Tibial artery (tissue), 4 donors: ENCODE data around the gene LPP.

Source experiments
- DNase-seq, 2 donors: peaks; one replicate each; pipeline ENCODE4 v3.0.0-alpha.2; 2019
- H3K27ac ChIP-seq, 2 donors: fragments of 200-600 bp; sonication (generic) in 1 of 2; 1 replicate in 1 of 2; 2 replicates in 1 of 2; pipeline ENCODE4 v1.5.1; 2018 to 2019; ENCODE audit warnings: mild to moderate bottlenecking in 1 of 2
- H3K27me3 ChIP-seq, 2 donors: fragments of 200-600 bp; sonication (generic) in 1 of 2; one replicate each; pipeline versions ENCODE4 v1.5.1 to v1.6.0; 2016 to 2019
- H3K36me3 ChIP-seq, 3 donors: fragments of 200-600 bp; sonication (generic) in 2 of 3; one replicate each; pipeline ENCODE4 v1.5.1; 2016 to 2019; ENCODE audit warnings: mild to moderate bottlenecking in 2 of 3
- H3K4me1 ChIP-seq, 4 donors: fragments of 200-600 bp; sonication (generic) in 2 of 4; 1 replicate in 3 of 4; 2 replicates in 1 of 4; pipeline ENCODE4 v1.5.1; 2016 to 2019
- H3K4me3 ChIP-seq, 2 donors: fragments of 200-600 bp; sonication (generic) in 1 of 2; 1 replicate in 1 of 2; 2 replicates in 1 of 2; pipeline ENCODE4 v1.5.1; 2018 to 2019; ENCODE audit warnings: mild to moderate bottlenecking in 2 of 2
- H3K9me3 ChIP-seq, 3 donors: fragments of 200-600 bp; sonication (generic) in 1 of 3; one replicate each; pipeline ENCODE4 v1.5.1; 2016 to 2019
- intact Hi-C: fragments of 100-400 bp; cut with DNase I; formaldehyde crosslinking; loops from one replicate; pipeline ENCODE4 v1.15.0; 2023; ENCODE audit warnings: low total_unique reads
- TF ChIP-seq, protein P1 (sequence below), 2 experiments: fragments of 200-600 bp in 1 of 2; fragments of 450-650 bp in 1 of 2; IDR thresholded peaks; one replicate each; pipeline ENCODE4 v1.5.1; 2017 to 2019; ENCODE audit warnings: antibody characterized with exemption in 2 of 2, mild to moderate bottlenecking in 1 of 2, moderate library complexity in 1 of 2

Gene LPP

DNA sequence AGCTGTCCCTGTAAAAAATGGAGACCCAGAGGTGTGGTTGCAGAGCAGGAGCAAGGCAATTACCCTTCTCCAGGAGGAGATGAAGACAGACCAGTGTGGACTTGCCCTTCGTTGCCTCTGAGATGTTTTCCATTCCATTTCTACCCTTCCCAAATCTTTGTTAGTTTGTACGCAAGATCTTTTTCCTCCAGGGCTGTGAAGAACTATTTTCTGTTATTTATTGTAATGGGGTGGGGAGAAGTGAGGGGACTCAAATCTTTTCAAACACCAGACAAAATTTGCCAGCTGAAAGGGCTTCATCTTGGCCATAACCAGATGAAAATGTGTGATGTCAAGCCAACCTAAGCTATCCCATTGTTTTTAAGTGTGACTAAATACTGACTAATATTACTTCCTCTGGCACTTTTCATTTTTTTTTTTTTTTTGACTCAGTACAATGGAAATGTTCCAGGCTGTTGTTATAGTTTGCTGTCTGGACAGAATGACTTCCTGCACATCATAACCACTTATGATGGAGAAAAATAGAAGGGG, 746.5 kb downstream of the LPP start:
- no peaks in the 10 kb centered on the region for H3K9me3 ChIP-seq
- peak overlapping the region; percentile 20 to 59 for H3K27ac ChIP-seq
- no peak overlapping the region for H3K4me3 ChIP-seq
- intact Hi-C loops, result no loop called here
- TF ChIP-seq, protein P1, sequence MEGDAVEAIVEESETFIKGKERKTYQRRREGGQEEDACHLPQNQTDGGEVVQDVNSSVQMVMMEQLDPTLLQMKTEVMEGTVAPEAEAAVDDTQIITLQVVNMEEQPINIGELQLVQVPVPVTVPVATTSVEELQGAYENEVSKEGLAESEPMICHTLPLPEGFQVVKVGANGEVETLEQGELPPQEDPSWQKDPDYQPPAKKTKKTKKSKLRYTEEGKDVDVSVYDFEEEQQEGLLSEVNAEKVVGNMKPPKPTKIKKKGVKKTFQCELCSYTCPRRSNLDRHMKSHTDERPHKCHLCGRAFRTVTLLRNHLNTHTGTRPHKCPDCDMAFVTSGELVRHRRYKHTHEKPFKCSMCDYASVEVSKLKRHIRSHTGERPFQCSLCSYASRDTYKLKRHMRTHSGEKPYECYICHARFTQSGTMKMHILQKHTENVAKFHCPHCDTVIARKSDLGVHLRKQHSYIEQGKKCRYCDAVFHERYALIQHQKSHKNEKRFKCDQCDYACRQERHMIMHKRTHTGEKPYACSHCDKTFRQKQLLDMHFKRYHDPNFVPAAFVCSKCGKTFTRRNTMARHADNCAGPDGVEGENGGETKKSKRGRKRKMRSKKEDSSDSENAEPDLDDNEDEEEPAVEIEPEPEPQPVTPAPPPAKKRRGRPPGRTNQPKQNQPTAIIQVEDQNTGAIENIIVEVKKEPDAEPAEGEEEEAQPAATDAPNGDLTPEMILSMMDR (IDR thresholded peaks at IDR 0.05), result no peak
- peaks cover 0 to 36% (median 16%) of the 10 kb centered on the region in 4 donors for H3K4me1 ChIP-seq
- peaks cover 0 to 4% (median 0%) of the 10 kb centered on the region in 3 donors for H3K36me3 ChIP-seq
- no peak for DNase-seq
- H3K27me3 ChIP-seq, result no peaks in the 10 kb centered on the region

DNA sequence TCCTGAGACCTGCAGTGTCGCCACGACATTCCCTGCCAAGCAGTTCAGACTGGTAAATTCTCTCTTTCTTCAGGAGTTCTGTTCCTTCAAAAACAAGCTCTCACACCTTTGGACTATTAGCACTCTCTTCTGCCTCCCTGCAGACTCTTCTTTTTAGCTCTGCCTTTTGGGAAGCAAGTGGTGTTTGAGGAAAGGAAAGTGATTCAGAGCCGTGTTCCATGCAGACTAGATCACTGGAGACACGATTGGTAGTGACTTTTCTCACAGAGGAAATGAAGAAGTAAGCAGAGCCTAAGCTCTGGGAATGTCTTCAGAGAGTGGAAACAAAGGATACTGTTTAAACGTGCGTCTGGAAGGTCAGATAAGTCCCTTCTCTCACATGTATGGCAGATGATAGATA, 747.2 kb downstream of the LPP start:
- no peaks in the 10 kb centered on the region for H3K9me3 ChIP-seq
- DNase-seq, result no peak
- H3K27me3 ChIP-seq, result no peaks in the 10 kb centered on the region
- H3K27ac ChIP-seq, result peak overlapping the region; percentile 59
- peaks cover 0 to 39% (median 17%) of the 10 kb centered on the region in 4 donors for H3K4me1 ChIP-seq
- H3K36me3 ChIP-seq, result peaks cover 0 to 2% (median 0%) of the 10 kb centered on the region in 3 donors
- TF ChIP-seq, protein P1 (IDR thresholded peaks at IDR 0.05), result no peak
- no peak overlapping the region for H3K4me3 ChIP-seq
- intact Hi-C loops, result no loop called here

DNA sequence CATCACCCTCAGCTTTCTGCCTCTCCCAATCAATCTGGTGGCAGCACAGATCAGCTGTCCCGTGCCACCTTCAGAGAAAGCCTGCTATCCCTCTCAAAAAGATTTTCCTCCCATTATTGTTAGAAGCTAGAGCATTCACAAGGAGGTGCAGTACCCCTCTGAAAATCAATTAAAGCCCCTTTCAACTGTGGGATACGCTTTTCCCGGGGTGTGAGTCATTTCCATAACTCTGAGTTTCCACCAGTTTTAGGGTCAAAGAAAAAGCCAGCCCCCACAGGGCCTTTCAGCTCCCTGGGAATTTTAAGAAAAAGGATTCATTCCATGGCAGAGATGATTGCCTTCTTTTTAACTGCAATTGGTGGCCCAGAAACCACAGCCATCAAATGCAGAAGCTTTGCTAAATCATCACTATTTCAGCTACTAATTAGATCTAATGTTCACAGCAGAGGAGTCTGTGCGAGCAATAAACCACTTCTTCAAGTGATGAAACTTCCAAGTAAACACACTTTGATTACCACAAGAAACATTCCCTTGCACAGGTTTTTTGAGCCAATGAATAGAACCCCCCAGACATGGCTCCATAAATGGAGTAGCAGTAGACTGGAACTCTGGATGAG, 747.8 kb downstream of the LPP start:
- no peak for DNase-seq
- intact Hi-C loops, result no loop called here
- peaks cover 0 to 44% (median 20%) of the 10 kb centered on the region in 4 donors for H3K4me1 ChIP-seq
- H3K27ac ChIP-seq, result peak overlapping the region; percentile 59
- no peaks in the 10 kb centered on the region for H3K36me3 ChIP-seq
- TF ChIP-seq, protein P1 (IDR thresholded peaks at IDR 0.05), result no peak
- H3K4me3 ChIP-seq, result no peak overlapping the region
- no peaks in the 10 kb centered on the region for H3K9me3 ChIP-seq
- no peaks in the 10 kb centered on the region for H3K27me3 ChIP-seq

DNA sequence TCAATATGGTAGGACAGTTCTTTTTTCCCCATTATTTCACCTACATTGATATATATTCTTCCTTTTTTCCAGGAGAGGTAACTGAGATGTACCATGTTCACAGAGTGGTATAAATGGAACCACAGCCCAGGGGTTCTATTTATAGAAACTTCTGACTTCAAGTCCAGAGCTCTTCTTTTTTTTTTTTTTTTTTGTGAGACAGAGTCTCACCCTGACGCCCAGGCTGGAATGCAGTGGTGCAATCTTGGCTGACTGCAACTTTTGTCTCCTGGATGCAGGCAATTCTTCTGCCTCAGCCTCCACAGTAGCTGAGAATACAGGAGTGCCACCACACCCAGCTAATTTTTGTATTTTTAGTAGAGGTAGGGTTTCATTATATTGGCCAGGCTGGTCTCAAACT, 750.7 kb downstream of the LPP start:
- DNase-seq, result no peak
- H3K36me3 ChIP-seq, result no peaks in the 10 kb centered on the region
- no peaks in the 10 kb centered on the region for H3K27me3 ChIP-seq
- peaks cover 0 to 40% (median 19%) of the 10 kb centered on the region in 4 donors for H3K4me1 ChIP-seq
- TF ChIP-seq, protein P1 (IDR thresholded peaks at IDR 0.05), result no peak
- intact Hi-C loops, result no loop called here
- H3K27ac ChIP-seq, result no peak overlapping the region
- no peaks in the 10 kb centered on the region for H3K9me3 ChIP-seq
- H3K4me3 ChIP-seq, result no peak overlapping the region

DNA sequence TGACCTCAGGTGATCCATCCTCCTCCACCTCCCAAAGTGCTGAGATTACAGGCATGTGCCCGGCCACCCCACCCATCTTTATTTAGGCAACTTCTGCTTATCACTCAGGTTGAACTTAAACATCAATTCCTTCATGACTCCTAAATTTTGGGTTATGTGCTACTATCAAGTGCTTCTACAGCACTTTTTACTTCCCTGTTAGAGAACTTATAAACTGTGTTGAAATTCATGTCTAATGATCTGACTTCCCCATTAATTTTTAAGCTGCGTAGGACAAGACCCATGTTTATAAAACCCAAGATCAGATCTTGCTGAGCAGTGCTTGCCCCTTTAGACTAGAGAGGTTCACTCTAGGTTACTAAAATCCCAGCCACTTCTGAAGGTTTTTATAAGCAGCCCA, 751.6 kb downstream of the LPP start:
- Histone ChIP-seq H3K36me3 (no peaks in the 10 kb centered on the region), H3K9me3 (no peaks in the 10 kb centered on the region), H3K27me3 (no peaks in the 10 kb centered on the region), H3K4me1 (peaks cover 0 to 32% (median 12%) of the 10 kb centered on the region in 4 donors), H3K27ac (peak overlapping the region in 1 of 2 donors; percentile 3), H3K4me3 (no peak overlapping the region)
- TF ChIP-seq, protein P1 (IDR thresholded peaks at IDR 0.05), result no peak
- no peak for DNase-seq
- intact Hi-C loops, result no loop called here
